Ovary (tissue), 3 donors: ENCODE results near the gene APOC3.

Experiments
- CTCF ChIP-seq, 3 donors: fragments of 450-650 bp in 2 of 3; fragments of 200-600 bp in 1 of 3; IDR thresholded peaks; one replicate each; pipeline versions ENCODE4 v1.5.1 to v1.8.0; 2016 to 2022; ENCODE audit warnings: antibody characterized with exemption in 3 of 3, mild to moderate bottlenecking in 1 of 3
- EP300 ChIP-seq: sonication (generic); formaldehyde crosslinking; IDR thresholded peaks from one replicate; pipeline ENCODE4 v1.6.1; 2017; ENCODE audit warnings: antibody characterized with exemption
- donor health status: DM: no; HTN: no; CAD: no.

DNA sequence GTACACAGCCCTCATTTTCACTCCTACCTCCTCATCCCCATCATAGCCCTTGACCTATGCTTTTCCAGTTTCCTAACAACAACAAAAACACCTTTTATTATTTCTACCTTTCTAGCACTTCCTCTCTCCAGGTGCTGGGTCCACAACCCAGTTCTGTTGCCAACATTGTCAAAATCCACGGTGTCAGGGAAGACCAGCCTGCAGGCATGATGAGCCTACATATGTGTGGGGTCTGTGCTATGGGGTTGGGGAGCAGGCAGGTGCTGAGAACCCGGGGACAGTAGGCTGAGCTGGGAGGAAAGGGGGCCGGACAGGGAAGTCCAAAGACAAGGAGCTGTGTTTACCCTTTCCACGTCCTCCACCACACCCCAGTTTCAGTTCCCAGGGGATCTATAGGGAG lies 41.2 kb upstream of the APOC3 start:
- TF ChIP-seq EP300 (no peak), CTCF (IDR thresholded peaks at IDR 0.05) (no peak)
